Tibial nerve (tissue), 3 donors: ENCODE measurements around the gene NLGN2.

Experiments
- POLR2A ChIP-seq, 2 donors: fragments of 450-650 bp; IDR thresholded peaks; one replicate each; pipeline ENCODE4 v1.6.1; 2017; ENCODE audit warnings: antibody characterized with exemption in 2 of 2, mild to moderate bottlenecking in 2 of 2, moderate library complexity in 2 of 2
- TF ChIP-seq, protein P1 (sequence below), 5 experiments: fragments of 200-600 bp in 3 of 5; fragments of 450-650 bp in 2 of 5; sonication (generic) in 3 of 5; IDR thresholded peaks; one replicate each; pipeline ENCODE4 v1.5.1; 2016 to 2019; ENCODE audit warnings: antibody characterized with exemption in 5 of 5, mild to moderate bottlenecking in 3 of 5, moderate library complexity in 2 of 5

DNA sequence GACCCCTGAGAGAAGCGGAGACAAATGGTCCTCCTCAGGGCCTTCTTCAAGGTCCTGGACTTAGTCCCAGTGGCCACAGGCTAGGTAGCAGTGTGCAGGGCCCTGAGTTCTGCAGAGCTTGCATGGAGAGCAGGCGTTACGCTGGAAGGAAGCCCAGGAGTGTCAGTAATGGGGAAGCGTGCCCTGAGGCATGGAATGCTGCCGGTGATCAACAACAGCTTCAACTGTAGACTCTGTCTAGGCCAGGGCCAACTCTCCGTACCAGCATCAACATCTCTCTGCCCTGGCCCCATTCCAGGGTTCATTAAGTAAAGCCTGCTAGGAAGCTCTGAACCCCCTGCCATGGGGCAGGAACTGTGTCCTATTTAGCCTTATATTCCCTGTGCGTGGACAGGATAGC, 27.3 kb upstream of the NLGN2 start:
- TF ChIP-seq POLR2A (IDR thresholded peaks at IDR 0.05), result no peak
- TF ChIP-seq, protein P1, sequence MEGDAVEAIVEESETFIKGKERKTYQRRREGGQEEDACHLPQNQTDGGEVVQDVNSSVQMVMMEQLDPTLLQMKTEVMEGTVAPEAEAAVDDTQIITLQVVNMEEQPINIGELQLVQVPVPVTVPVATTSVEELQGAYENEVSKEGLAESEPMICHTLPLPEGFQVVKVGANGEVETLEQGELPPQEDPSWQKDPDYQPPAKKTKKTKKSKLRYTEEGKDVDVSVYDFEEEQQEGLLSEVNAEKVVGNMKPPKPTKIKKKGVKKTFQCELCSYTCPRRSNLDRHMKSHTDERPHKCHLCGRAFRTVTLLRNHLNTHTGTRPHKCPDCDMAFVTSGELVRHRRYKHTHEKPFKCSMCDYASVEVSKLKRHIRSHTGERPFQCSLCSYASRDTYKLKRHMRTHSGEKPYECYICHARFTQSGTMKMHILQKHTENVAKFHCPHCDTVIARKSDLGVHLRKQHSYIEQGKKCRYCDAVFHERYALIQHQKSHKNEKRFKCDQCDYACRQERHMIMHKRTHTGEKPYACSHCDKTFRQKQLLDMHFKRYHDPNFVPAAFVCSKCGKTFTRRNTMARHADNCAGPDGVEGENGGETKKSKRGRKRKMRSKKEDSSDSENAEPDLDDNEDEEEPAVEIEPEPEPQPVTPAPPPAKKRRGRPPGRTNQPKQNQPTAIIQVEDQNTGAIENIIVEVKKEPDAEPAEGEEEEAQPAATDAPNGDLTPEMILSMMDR (IDR thresholded peaks at IDR 0.05), result no peak
